Chondrocyte (in vitro differentiated cells): Measurements from ENCODE around the gene ATP5MK. TPM values are rescaled to one million over a fixed set of nuclear protein-coding genes. Genes with fewer than 3 reads are reported as not detected.
"Not testable (repeated sequence)": the region's sequence is repeated elsewhere in the genome, so short reads cannot be mapped to it uniquely, and the experiment has no call there.

Experiments
- DNase-seq: peaks from one replicate; pipeline ENCODE4 v3.0.0; 2021; ENCODE audit warnings: mixed read lengths, low spot score
- H3K27ac Mint-ChIP-seq: one replicate; pipeline ENCODE4 v1.8.0; 2021; ENCODE audit warnings: mild to moderate bottlenecking, moderate library complexity, mixed read lengths; ENCODE audit not compliant: unreplicated experiment
- H3K27me3 Mint-ChIP-seq: 2 replicates; pipeline ENCODE4 v1.8.0; 2021; ENCODE audit warnings: low read depth, mixed read lengths
- H3K36me3 Mint-ChIP-seq: 2 replicates; pipeline ENCODE4 v1.8.0; 2021; ENCODE audit warnings: low read depth, mixed read lengths
- H3K4me1 Mint-ChIP-seq: 2 replicates; pipeline ENCODE4 v1.8.0; 2021; ENCODE audit warnings: low read depth, mild to moderate bottlenecking, mixed read lengths
- H3K4me3 Mint-ChIP-seq: one replicate; pipeline ENCODE4 v1.8.0; 2021; ENCODE audit warnings: mild to moderate bottlenecking, moderate library complexity, mixed read lengths; ENCODE audit not compliant: unreplicated experiment
- H3K9me3 Mint-ChIP-seq: 2 replicates; pipeline ENCODE4 v1.8.0; 2021; ENCODE audit warnings: low read depth, mixed read lengths
- microRNA-seq: library from miRNA; unstranded; fragments of <30 nt; microRNA quantifications from one replicate; pipeline ENCODE4 v1.2.0, GENCODE V29; 2020; ENCODE audit warnings: borderline number of aligned reads
- total RNA-seq: library from RNA; stranded (reverse); gene quantifications from 3 replicates; pipeline ENCODE4 v1.2.1, GENCODE V29; 2021
- TF ChIP-seq, protein P1 (sequence below): fragments of 200-600 bp; sonication (generic); IDR thresholded peaks from 2 replicates; pipeline ENCODE4 v1.5.0; 2021; ENCODE audit warnings: antibody characterized with exemption, mild to moderate bottlenecking, moderate library complexity

The ATP5MK gene
- total RNA-seq, 1 donor from 2014 or later, result 326 TPM

GRCh38 chr10:103355906-103356599, 40.2 kb downstream of the ATP5MK start:
- H3K27me3 Mint-ChIP-seq, result no peaks in the 10 kb centered on the region
- H3K4me3 Mint-ChIP-seq, result no peak overlapping the region
- TF ChIP-seq, protein P1, sequence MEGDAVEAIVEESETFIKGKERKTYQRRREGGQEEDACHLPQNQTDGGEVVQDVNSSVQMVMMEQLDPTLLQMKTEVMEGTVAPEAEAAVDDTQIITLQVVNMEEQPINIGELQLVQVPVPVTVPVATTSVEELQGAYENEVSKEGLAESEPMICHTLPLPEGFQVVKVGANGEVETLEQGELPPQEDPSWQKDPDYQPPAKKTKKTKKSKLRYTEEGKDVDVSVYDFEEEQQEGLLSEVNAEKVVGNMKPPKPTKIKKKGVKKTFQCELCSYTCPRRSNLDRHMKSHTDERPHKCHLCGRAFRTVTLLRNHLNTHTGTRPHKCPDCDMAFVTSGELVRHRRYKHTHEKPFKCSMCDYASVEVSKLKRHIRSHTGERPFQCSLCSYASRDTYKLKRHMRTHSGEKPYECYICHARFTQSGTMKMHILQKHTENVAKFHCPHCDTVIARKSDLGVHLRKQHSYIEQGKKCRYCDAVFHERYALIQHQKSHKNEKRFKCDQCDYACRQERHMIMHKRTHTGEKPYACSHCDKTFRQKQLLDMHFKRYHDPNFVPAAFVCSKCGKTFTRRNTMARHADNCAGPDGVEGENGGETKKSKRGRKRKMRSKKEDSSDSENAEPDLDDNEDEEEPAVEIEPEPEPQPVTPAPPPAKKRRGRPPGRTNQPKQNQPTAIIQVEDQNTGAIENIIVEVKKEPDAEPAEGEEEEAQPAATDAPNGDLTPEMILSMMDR, result no peak
- peaks cover 3% of the 10 kb centered on the region for H3K4me1 Mint-ChIP-seq
- no peak overlapping the region for H3K27ac Mint-ChIP-seq
- no peak for DNase-seq
- H3K9me3 Mint-ChIP-seq, result no peaks in the 10 kb centered on the region
- no peaks in the 10 kb centered on the region for H3K36me3 Mint-ChIP-seq

- H3K27me3 Mint-ChIP-seq, H3K4me1 Mint-ChIP-seq, H3K4me3 Mint-ChIP-seq, DNase-seq, H3K27ac Mint-ChIP-seq, H3K9me3 Mint-ChIP-seq, H3K36me3 Mint-ChIP-seq: not testable (repeated sequence)
Measured at GRCh38 chr10:103354567-103354966, 41.7 kb downstream of the ATP5MK start.

- Mint-ChIP-seq H3K9me3 (no peaks in the 10 kb centered on the region), H3K4me3 (no peak overlapping the region), H3K36me3 (no peaks in the 10 kb centered on the region), H3K4me1 (peaks cover 11% of the 10 kb centered on the region), H3K27me3 (no peaks in the 10 kb centered on the region), H3K27ac (no peak overlapping the region)
- TF ChIP-seq, protein P1, result peak; percentile 14
- DNase-seq, result no peak
Measured at GRCh38 chr10:103353281-103353680, 43.0 kb downstream of the ATP5MK start.

GRCh38 chr10:103350517-103351260, 45.6 kb downstream of the ATP5MK start, which contains the start of gene PCGF6:
Gene PCGF6 (minus strand): TSS chr10:103351140. CDS start chr10:103351066, 74 bp downstream.
- no peaks in the 10 kb centered on the region for H3K9me3 Mint-ChIP-seq
- peak within 1 kb of the TSS; percentile 95 for H3K4me3 Mint-ChIP-seq
- peak within 1 kb of the TSS; percentile 94 for H3K27ac Mint-ChIP-seq
- H3K4me1 Mint-ChIP-seq, result peaks cover 11% of the 10 kb centered on the region
- H3K27me3 Mint-ChIP-seq, result no peaks in the 10 kb centered on the region
- TF ChIP-seq, protein P1, result peak; percentile 42
- peak; percentile 92 for DNase-seq
- peaks cover 2% of the 10 kb centered on the region for H3K36me3 Mint-ChIP-seq

DNA sequence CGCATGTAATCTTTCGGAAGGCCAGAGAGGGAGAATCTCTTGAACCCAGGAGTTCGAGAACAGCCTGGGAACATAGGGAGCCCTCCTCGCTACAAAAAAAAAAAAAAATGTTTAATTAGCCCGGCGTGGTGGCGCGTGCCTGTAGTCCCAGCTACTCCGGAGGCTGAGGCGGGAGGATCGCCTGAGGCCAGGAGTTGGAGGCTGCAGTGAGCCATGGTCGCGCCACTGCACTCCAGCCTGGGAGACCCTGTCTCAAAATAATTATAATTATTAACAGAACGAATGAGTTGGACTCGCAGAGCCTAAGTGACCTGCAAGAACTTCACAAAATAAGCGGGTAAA, 46.1 kb downstream of the ATP5MK start:
- TF ChIP-seq, protein P1, result no peak
- Mint-ChIP-seq H3K27me3 (no peaks in the 10 kb centered on the region), H3K9me3 (no peaks in the 10 kb centered on the region), H3K4me1 (peaks cover 11% of the 10 kb centered on the region), H3K27ac (peak overlapping the region; percentile 73), H3K4me3 (peak overlapping the region; percentile 95), H3K36me3 (peaks cover 3% of the 10 kb centered on the region)
- no peak for DNase-seq

Small RNA genes within 50 kb of the gene (microRNA-seq; reads per million reads assigned to microRNA genes)
- gene MIR1307, result 4,948 reads per million, percentile 91 among the genes with 10 or more reads in this experiment

Other genes with a start within 250 kb of the ATP5MK start
- gene NT5C2, start 203.2 kb downstream of the ATP5MK start, total RNA-seq, result 73.5 to 81.0 TPM (median 78.7 TPM) in 3 replicates
- not detected in 3 replicates for gene RPEL1, start 150.6 kb downstream of the ATP5MK start, total RNA-seq
- 10.4 to 31.1 TPM (median 30.1 TPM) in 3 replicates for gene INA, start 119.3 kb downstream of the ATP5MK start, total RNA-seq
- 9.9 to 12.2 TPM (median 11.4 TPM) in 3 replicates for gene PCGF6, start 45.3 kb downstream of the ATP5MK start, total RNA-seq
- 3.1 to 3.9 TPM (median 3.3 TPM) in 3 replicates for gene TAF5, start 28.5 kb downstream of the ATP5MK start, total RNA-seq
- gene PDCD11, start 151 bp upstream of the ATP5MK start, total RNA-seq, result 24.7 to 33.0 TPM (median 27.9 TPM) in 3 replicates
- 1.3 to 10.9 TPM (median 9.9 TPM) in 3 replicates for gene CALHM2, start 55.9 kb upstream of the ATP5MK start, total RNA-seq
- not detected in 3 replicates for gene CALHM1, start 62.4 kb upstream of the ATP5MK start, total RNA-seq
- gene CALHM3, start 82.8 kb upstream of the ATP5MK start, total RNA-seq, result not detected in 3 replicates
- gene NEURL1, start 97.2 kb upstream of the ATP5MK start, total RNA-seq, result 0.05 TPM in 1 of 3 replicates, not detected in the others